Measurements from ENCODE around the gene BICC1. TPM values are rescaled to one million over a fixed set of nuclear protein-coding genes. Genes with fewer than 3 reads are reported as not detected.

Gene BICC1
- total and polyA plus RNA-seq, 2 of the 13 experiments (the other 11 are each of a cell fraction or from before 2014, with no cell fraction given), result 0.18 to 1.5 TPM

GRCh38 chr10:58576751-58577436, 64.2 kb downstream of the BICC1 start:
- Histone ChIP-seq H3K9ac (ENCODE audit: insufficient read depth, low read depth, low read length) (no peak overlapping the region), H3K9me3 (ENCODE audit: low read length) (no peaks in the 10 kb centered on the region), H3K36me3 (replicated peaks in 1 of 2; ENCODE audit: control insufficient read depth in 1 of 2, insufficient read depth in 2 of 2, low read length in 2 of 2) (no peaks in the 10 kb centered on the region; a peak in 1 of 5 replicates), H3K27me3 (ENCODE audit: control insufficient read depth in 1 of 2, insufficient read depth in 2 of 2, low read length in 2 of 2) (no peaks in the 10 kb centered on the region), H3K79me2 (ENCODE audit: insufficient read depth, low read length) (peaks cover 2% of the 10 kb centered on the region), H3K4me2 (ENCODE audit: low read depth, low read length) (no peak overlapping the region), H3K4me1 (ENCODE audit: insufficient read depth, low read length) (peaks cover 7% of the 10 kb centered on the region; the same call in 1 of the 2 replicates), H3K27ac (ENCODE audit: extremely low read length, insufficient read depth, low read length) (no peak overlapping the region), H4K20me1 (ENCODE audit: insufficient read depth, low read length) (no peaks in the 10 kb centered on the region), H3K4me3 (replicated peaks in 1 of 3; ENCODE audit: insufficient read depth in 1 of 3, low read depth in 2 of 3, low read length in 3 of 3) (no peak overlapping the region), H2AFZ (ENCODE audit: low read length) (no peak overlapping the region)
- ATAC-seq (no peak), DNase-seq (ENCODE audit: low spot score) (no peak), FAIRE-seq (no peak)
- in situ Hi-C loops (cut with HindIII; ENCODE audit: extremely low pct_ligation_motif_present, low pct_unique_long_range_greater_than_20kb) (no loop called here), intact Hi-C loops (cut with micrococcal nuclease; ENCODE audit: unreplicated experiment) (no loop called here)
- WGBS (ENCODE audit: low lambda C conversion rate), result 91% methylated on average over 3 of the region's 3 CpGs
- TF ChIP-seq MZF1 (CRISPR knock-in tag; IDR thresholded peaks at IDR 0.05; ENCODE audit: borderline replicate concordance) (no peak), ZNF10 (CRISPR knock-in tag; IDR thresholded peaks at IDR 0.05; ENCODE audit: borderline replicate concordance, low read depth) (no peak), ZNF713 (CRISPR knock-in tag; IDR thresholded peaks at IDR 0.05) (no peak), ZNF749 (CRISPR knock-in tag; IDR thresholded peaks at IDR 0.05; ENCODE audit: borderline replicate concordance) (no peak)
- TF ChIP-seq, protein P1, sequence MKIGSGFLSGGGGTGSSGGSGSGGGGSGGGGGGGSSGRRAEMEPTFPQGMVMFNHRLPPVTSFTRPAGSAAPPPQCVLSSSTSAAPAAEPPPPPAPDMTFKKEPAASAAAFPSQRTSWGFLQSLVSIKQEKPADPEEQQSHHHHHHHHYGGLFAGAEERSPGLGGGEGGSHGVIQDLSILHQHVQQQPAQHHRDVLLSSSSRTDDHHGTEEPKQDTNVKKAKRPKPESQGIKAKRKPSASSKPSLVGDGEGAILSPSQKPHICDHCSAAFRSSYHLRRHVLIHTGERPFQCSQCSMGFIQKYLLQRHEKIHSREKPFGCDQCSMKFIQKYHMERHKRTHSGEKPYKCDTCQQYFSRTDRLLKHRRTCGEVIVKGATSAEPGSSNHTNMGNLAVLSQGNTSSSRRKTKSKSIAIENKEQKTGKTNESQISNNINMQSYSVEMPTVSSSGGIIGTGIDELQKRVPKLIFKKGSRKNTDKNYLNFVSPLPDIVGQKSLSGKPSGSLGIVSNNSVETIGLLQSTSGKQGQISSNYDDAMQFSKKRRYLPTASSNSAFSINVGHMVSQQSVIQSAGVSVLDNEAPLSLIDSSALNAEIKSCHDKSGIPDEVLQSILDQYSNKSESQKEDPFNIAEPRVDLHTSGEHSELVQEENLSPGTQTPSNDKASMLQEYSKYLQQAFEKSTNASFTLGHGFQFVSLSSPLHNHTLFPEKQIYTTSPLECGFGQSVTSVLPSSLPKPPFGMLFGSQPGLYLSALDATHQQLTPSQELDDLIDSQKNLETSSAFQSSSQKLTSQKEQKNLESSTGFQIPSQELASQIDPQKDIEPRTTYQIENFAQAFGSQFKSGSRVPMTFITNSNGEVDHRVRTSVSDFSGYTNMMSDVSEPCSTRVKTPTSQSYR (CRISPR knock-in tag; IDR thresholded peaks at IDR 0.05; ENCODE audit: borderline replicate concordance), result no peak
- CTCF ChIA-PET (ENCODE audit: low intra/inter-chr PET ratio, low total read pairs), result no interaction called here
- POLR2A ChIA-PET, result no interaction called here
- BruUV-seq (replicated peaks), result no TSS peak
